ENCODE measurements around the gene BICRAL.

DNA sequence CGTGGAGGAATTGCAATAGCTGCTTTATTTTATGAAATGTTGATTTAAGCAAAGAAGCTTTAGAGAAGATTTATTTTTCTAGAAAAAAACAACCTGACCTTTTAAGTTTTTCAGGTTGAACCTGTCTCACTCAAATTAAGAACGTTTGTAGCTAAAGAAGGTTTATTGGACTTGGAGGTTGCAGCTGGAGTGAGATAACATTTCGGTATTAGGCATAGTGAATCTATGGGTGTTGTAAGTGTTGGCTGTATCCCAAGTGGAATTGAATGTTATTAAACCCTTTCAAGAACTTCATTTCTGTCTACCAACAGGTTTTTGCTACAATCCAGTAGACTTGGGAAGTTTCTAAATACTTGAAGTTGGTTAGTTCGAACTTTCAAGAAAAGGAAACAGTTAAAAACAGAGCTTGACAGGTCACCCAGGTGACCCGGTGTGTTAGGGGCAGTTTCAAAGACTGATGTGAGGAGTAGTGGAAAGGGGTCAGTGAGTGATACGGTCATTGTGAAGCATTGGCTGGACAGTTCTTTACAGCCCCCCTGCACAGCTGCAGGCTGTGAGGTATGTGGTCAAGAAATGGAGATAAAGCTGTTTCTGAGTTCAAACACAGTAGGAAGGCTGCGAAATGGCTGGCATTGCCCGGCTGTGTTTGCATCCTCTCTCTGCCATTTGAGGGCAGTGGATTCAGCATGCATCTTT is 33.5 kb upstream of the BICRAL start:
- TF ChIP-seq, protein P1, sequence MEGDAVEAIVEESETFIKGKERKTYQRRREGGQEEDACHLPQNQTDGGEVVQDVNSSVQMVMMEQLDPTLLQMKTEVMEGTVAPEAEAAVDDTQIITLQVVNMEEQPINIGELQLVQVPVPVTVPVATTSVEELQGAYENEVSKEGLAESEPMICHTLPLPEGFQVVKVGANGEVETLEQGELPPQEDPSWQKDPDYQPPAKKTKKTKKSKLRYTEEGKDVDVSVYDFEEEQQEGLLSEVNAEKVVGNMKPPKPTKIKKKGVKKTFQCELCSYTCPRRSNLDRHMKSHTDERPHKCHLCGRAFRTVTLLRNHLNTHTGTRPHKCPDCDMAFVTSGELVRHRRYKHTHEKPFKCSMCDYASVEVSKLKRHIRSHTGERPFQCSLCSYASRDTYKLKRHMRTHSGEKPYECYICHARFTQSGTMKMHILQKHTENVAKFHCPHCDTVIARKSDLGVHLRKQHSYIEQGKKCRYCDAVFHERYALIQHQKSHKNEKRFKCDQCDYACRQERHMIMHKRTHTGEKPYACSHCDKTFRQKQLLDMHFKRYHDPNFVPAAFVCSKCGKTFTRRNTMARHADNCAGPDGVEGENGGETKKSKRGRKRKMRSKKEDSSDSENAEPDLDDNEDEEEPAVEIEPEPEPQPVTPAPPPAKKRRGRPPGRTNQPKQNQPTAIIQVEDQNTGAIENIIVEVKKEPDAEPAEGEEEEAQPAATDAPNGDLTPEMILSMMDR (IDR thresholded peaks at IDR 0.05; ENCODE audit: extremely low read depth in 1 of 2, insufficient read depth in 1 of 2, low read depth in 1 of 2, low read length in 2 of 2): no peak
- no peak for TF ChIP-seq POLR2A (IDR thresholded peaks at IDR 0.05; ENCODE audit: low read depth, low read length)
- no peak for TF ChIP-seq POLR2AphosphoS5 (IDR thresholded peaks at IDR 0.05; ENCODE audit: insufficient read depth, low read depth, low read length)
- TF ChIP-seq EZH2 (IDR thresholded peaks at IDR 0.05; ENCODE audit: borderline replicate concordance, low read depth, low read length, severe bottlenecking): no peak
- TF ChIP-seq, protein P2, sequence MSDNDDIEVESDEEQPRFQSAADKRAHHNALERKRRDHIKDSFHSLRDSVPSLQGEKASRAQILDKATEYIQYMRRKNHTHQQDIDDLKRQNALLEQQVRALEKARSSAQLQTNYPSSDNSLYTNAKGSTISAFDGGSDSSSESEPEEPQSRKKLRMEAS (IDR thresholded peaks at IDR 0.05; ENCODE audit: insufficient read depth, insufficient read length): no peak

All from endothelial cell of umbilical vein (primary cell).